Measurements from ENCODE around the gene ARHGEF39.

DNA sequence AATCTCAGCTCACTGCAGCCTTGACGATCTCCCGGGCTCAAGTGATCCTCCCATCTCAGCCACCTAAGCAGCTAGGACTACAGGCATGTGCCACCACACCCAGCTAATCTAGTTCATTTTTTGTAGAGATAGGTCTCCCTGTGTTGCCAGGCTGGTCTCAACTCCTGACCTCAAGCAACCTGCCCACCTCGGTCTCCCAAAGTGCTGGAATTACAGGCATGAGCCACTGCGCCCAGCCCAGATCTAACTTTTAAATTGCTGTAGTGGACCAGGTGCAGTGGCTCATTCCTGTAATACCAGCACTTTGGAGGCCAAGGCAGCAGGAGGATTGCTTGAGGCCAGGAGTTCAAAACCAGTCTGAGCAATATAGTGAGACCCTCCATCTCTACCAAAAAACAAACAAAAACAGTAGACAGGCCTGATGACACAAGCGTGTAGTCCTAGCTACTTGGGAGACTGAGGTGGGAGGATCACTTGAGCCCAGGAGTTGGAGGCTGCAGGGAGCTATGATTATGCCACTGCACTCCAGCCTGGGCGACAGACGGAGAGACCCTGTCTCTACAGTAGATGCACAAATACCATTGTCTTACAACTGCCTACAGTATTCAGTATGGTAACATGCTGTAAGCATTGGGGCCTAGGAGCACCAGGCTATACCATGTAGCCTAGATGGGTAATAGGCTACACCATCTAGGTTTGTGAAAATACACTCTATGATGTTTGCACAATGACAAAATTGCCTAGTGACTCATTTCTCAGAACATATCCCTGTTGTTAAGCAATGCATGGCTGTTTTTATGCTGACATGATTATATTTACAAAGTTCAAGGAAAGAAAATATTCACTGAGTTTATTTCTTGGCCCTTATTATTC is 12.8 kb downstream of the ARHGEF39 start:
- TF ChIP-seq, protein P1, sequence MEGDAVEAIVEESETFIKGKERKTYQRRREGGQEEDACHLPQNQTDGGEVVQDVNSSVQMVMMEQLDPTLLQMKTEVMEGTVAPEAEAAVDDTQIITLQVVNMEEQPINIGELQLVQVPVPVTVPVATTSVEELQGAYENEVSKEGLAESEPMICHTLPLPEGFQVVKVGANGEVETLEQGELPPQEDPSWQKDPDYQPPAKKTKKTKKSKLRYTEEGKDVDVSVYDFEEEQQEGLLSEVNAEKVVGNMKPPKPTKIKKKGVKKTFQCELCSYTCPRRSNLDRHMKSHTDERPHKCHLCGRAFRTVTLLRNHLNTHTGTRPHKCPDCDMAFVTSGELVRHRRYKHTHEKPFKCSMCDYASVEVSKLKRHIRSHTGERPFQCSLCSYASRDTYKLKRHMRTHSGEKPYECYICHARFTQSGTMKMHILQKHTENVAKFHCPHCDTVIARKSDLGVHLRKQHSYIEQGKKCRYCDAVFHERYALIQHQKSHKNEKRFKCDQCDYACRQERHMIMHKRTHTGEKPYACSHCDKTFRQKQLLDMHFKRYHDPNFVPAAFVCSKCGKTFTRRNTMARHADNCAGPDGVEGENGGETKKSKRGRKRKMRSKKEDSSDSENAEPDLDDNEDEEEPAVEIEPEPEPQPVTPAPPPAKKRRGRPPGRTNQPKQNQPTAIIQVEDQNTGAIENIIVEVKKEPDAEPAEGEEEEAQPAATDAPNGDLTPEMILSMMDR (IDR thresholded peaks at IDR 0.05): no peak
- peak in 1 of 4 donors; percentile 22 for TF ChIP-seq POLR2AphosphoS5 (IDR thresholded peaks at IDR 0.05)

Measured in sigmoid colon (tissue), 4 donors.